SK-N-MC (cell line): ENCODE results near the gene NLRC5.

ENCODE experiments used
- EZH2 ChIP-seq: fragments of 200-600 bp; sonication (generic); IDR thresholded peaks from one replicate; pipeline ENCODE4 v1.6.1; 2017; ENCODE audit warnings: antibody characterized with exemption
- POLR2AphosphoS5 ChIP-seq: IDR thresholded peaks from 2 replicates; pipeline ENCODE4 v1.6.1; 2012; ENCODE audit warnings: mild to moderate bottlenecking, low read depth, low read length, borderline replicate concordance

DNA sequence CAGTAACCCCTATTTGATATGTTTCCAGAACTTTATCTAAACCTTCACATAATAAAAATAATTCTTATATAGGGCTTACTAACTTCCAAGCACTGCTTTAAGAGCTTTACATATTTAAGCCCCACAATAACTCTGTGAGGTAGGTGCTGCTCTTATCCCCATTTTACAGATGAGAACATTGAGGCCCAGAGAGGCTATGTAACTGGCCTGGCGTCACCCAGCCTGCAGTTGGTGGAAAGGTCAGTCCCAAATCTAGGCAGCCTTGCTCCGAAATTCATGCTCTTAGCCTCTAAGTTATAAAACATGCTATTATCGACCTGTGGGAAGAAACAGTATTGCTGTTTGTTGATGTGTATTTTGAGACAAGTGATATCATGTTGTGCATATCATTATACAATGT lies 9.0 kb downstream of the NLRC5 start:
- TF ChIP-seq EZH2 (no peak), POLR2AphosphoS5 (no peak)
